OCI-LY1 (cell line): ENCODE results near the gene ARAF.

Source experiments
- EZH2 ChIP-seq: fragments of 200-600 bp; sonication (generic), shearing (Covaris generic); IDR thresholded peaks from 2 replicates; pipeline ENCODE4 v1.8.0; 2017; ENCODE audit warnings: borderline replicate concordance, mixed run types, mild to moderate bottlenecking, antibody characterized with exemption, low read length, moderate library complexity, mixed read lengths
- TF ChIP-seq, protein P1 (sequence below): fragments of 200-600 bp; sonication (generic), shearing (Covaris generic); IDR thresholded peaks from 2 replicates; pipeline ENCODE4 v1.5.1; 2017; ENCODE audit warnings: mild to moderate bottlenecking, antibody characterized with exemption, low read length, moderate library complexity, mixed read lengths

DNA sequence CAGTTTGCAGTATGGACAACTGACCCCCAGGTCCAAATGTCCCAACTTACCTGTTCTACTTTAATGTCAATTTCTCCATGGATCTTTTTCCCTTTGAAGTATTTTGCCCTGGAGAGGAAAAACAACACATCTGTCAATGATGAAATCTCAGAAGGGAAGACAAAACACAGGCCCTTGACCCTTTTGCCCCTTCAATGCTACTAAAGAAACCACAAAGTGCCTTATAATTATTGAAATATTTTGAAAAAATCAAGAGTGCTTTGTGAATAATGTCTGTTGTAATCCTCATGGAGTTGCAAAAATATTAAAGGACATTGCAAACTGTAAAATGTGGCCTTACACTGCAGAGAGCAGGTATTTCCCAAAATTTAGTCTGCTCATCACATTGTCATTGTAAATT is 46.1 kb downstream of the ARAF start:
- TF ChIP-seq, protein P1, sequence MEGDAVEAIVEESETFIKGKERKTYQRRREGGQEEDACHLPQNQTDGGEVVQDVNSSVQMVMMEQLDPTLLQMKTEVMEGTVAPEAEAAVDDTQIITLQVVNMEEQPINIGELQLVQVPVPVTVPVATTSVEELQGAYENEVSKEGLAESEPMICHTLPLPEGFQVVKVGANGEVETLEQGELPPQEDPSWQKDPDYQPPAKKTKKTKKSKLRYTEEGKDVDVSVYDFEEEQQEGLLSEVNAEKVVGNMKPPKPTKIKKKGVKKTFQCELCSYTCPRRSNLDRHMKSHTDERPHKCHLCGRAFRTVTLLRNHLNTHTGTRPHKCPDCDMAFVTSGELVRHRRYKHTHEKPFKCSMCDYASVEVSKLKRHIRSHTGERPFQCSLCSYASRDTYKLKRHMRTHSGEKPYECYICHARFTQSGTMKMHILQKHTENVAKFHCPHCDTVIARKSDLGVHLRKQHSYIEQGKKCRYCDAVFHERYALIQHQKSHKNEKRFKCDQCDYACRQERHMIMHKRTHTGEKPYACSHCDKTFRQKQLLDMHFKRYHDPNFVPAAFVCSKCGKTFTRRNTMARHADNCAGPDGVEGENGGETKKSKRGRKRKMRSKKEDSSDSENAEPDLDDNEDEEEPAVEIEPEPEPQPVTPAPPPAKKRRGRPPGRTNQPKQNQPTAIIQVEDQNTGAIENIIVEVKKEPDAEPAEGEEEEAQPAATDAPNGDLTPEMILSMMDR, result no peak
- no peak for TF ChIP-seq EZH2
